D721Med (cell line): ENCODE measurements around the gene ANTXRL.
"Not testable (repeated sequence)": the region's sequence is repeated elsewhere in the genome, so short reads cannot be mapped to it uniquely, and the experiment has no call there.

Experiments
- DNase-seq: peaks from one replicate; pipeline ENCODE4 v3.0.0; 2011; ENCODE audit warnings: low spot score; ENCODE audit not compliant: insufficient read length
- FAIRE-seq: peaks from 2 replicates; lab custom pipeline; 2011; peaks lifted over from hg19 to GRCh38; lab: Jason Lieb, UNC
- CTCF ChIP-seq: IDR thresholded peaks from 2 replicates; pipeline ENCODE4 v1.5.1; 2012; ENCODE audit warnings: mild to moderate bottlenecking, control low read depth; ENCODE audit not compliant: insufficient read depth; ENCODE audit errors: missing control alignments

Gene ANTXRL

GRCh38 chr10:46267132-46267985, 19.4 kb upstream of the ANTXRL start:
- no peak for FAIRE-seq

GRCh38 chr10:46268076-46268881, 18.5 kb upstream of the ANTXRL start:
- DNase-seq (no peak), FAIRE-seq (no peak)
- no peak for TF ChIP-seq CTCF

More at GRCh38 chr10:46267132-46267985, 19.4 kb upstream of the ANTXRL start:
- DNase-seq = no peak
- TF ChIP-seq CTCF = no peak

GRCh38 chr10:46269554-46270053, 17.2 kb upstream of the ANTXRL start:
- not testable (repeated sequence) for FAIRE-seq, DNase-seq

GRCh38 chr10:46270086-46270811, 16.5 kb upstream of the ANTXRL start:
- DNase-seq (no peak), FAIRE-seq (no peak)
- no peak for TF ChIP-seq CTCF

- FAIRE-seq, DNase-seq: not testable (repeated sequence)
Measured at GRCh38 chr10:46270963-46271530, 15.8 kb upstream of the ANTXRL start.

GRCh38 chr10:46271795-46272499, 14.8 kb upstream of the ANTXRL start:
- not testable (repeated sequence) for FAIRE-seq, DNase-seq

GRCh38 chr10:46272863-46273415, 13.9 kb upstream of the ANTXRL start:
- DNase-seq (no peak), FAIRE-seq (no peak)
- no peak for TF ChIP-seq CTCF
